Measurements from ENCODE around the gene CNTN4.
"Not testable (repeated sequence)": the region's sequence is repeated elsewhere in the genome, so short reads cannot be mapped to it uniquely, and the experiment has no call there.

The CNTN4 gene

GRCh38 chr3:2931265-2931664 is 832.6 kb downstream of the CNTN4 start:
- no peak for DNase-seq

DNA sequence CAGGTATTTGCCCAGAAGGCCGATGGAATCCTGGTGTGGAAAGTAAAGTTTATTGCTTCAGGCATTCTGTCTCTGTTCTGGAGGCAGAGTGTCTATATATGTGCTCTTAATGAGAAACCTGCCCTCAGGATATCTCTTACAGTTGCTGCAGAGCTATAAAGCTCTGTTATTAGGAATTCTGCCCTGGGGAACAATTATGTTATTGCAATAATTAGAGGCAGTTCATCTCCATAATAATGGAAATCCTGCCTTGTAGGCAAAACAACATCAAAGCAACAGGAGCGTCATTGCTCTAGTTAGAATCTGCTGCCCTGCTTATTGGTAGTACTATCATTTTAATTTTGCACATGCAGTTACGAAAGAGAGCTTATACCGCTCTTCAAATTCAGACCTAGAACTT is 835.9 kb downstream of the CNTN4 start:
- DNase-seq: no peak

GRCh38 chr3:2937055-2937454 is 838.4 kb downstream of the CNTN4 start:
- no peak for DNase-seq

DNA sequence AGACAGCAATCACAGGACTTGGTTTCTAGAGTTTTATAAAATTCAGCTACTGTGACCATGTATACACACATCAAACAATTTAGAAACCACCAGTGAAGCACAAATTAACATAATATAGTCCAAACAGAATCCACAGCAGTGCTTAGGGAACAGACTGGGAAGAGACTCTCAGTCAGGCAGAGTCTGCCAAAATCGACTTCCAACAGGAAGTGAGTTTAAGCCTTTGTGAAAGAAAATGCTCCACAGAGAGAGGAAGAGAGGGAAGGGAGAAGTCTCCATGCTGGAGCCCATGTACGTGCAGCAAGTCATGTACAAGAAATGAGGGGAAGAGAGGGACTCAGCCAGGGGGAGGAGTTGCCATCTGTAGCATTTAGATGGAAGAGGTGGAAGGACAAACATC is 838.9 kb downstream of the CNTN4 start:
- no peak for DNase-seq

- DNase-seq: no peak
These were observed 840.0 kb downstream of the CNTN4 start for GRCh38 chr3:2938711-2939110.

DNA sequence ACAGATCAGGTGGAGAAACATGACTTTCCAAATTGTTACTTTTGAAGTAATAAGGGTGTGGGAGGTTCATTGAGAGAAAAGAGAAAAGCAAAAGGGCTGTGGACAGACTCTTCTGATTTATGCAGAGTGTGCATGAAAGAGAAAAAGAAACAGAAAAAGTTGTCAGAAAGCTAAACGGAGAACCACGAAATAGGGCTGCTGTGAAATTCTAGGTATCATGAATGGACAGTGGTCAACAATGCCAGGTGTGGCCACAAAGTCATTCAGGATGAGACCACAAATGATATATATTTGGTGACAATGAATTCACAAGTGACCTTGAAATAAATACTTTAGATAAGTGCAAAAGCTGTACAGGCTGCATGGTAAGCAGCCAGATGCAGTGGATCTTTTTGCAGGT is 841.4 kb downstream of the CNTN4 start:
- DNase-seq: no peak

- DNase-seq: no peak
These were observed 846.0 kb downstream of the CNTN4 start for GRCh38 chr3:2944628-2945027.

DNA sequence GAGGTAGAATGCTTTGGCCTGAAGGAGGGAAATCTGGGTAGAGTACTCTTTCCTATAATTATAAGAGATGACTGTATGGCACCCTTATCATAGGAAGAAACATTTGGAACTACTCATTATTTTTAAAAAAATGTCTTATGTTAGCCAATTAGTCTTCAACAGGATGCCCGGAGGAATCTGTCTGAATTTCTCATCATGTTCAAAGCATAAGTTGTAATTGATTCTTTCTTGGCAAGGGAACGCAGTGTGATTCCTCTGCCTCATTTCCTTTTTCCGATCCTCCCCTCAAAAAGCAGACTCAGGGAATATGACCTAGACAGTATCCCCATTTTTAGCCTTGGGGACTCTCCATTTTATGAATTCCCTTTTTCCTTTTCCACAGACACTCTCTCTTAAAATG is 846.5 kb downstream of the CNTN4 start:
- no peak for DNase-seq

DNA sequence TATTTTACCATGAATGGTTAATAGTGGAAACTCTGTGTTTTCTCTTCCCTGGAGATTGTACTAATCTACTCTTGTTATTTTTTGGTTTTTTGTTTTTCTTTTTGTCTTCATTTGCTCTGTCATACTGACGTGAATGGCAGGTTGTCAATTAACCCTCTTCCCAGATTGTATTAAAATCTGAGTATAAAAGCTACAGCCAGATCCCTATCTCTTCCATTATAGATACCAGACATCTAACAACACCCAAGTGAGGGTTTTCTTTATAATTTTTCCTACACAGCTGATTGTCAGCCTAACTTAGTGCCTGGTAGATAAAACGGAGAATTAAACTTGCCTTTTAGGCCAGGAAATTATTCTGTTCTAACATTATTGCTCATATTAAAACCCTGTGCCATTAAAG is 848.9 kb downstream of the CNTN4 start:
- DNase-seq: no peak

- no peak for DNase-seq
These were observed 850.2 kb downstream of the CNTN4 start for GRCh38 chr3:2948882-2949281.

GRCh38 chr3:2950159-2950558 is 851.5 kb downstream of the CNTN4 start:
- no peak for DNase-seq

DNA sequence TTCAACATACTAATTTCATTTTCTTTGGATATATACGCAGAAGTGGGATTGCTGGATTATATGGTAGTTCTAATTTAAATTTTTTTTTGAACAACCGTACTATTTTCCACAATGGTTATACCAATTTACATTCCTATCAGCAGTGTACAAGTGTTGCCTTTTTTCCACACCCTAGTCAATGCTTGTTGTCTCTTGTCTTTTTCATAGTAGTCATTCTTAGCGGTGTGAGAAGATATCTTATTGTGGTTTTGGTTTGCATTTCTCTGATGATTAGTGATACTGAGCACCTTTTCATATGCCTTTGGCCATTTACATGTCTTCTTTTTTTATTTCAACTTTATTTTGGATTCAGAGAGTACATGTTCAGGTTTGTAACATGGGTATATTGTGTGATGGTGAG is 858.4 kb downstream of the CNTN4 start:
- no peak for DNase-seq

DNA sequence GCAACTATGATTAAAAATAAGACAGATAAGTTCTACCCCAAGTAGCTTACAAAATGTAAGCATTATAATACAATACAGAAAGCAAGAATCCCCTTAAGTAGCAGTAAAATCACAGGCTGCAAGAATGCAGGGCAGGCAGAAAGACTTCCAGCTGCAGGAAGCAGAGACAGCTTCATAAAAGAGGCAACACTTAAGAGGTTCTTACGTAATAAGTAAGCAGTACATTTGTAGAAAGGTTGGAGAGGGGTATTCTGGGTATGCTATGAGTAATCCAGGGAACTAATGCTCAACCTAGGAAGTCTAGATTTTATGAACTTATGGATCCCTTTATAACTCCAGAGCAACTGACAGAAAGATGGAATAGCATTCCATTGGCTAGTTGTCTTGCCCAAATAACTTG is 859.9 kb downstream of the CNTN4 start:
- no peak for DNase-seq

GRCh38 chr3:2961576-2961975 is 862.9 kb downstream of the CNTN4 start:
- no peak for DNase-seq

GRCh38 chr3:2967871-2968270 is 869.2 kb downstream of the CNTN4 start:
- no peak for DNase-seq

- DNase-seq: no peak
These were observed 869.8 kb downstream of the CNTN4 start for GRCh38 chr3:2968475-2968874.

- DNase-seq: no peak
These were observed 877.5 kb downstream of the CNTN4 start for GRCh38 chr3:2976212-2976611.

DNA sequence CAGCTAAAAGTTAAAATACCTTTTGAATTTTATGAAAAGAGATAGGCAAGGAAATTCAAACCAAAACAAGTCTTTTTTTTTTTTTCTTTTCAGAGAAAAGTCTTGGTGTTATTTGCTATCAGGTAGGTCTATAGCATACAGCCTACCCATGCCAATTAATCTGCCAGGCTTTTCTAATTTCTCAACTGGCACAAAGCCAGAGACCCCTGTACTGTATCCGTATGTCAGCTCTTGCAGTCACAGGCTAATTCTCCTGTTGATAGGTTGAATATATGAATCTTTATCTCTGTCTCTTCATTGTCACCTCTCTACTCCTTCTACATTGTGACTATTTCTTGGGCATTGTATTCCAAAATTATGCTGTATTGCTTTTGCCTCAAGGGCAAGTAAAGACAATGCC is 878.1 kb downstream of the CNTN4 start:
- DNase-seq: no peak

GRCh38 chr3:2978977-2979732 is 880.5 kb downstream of the CNTN4 start:
- no peak for DNase-seq

DNA sequence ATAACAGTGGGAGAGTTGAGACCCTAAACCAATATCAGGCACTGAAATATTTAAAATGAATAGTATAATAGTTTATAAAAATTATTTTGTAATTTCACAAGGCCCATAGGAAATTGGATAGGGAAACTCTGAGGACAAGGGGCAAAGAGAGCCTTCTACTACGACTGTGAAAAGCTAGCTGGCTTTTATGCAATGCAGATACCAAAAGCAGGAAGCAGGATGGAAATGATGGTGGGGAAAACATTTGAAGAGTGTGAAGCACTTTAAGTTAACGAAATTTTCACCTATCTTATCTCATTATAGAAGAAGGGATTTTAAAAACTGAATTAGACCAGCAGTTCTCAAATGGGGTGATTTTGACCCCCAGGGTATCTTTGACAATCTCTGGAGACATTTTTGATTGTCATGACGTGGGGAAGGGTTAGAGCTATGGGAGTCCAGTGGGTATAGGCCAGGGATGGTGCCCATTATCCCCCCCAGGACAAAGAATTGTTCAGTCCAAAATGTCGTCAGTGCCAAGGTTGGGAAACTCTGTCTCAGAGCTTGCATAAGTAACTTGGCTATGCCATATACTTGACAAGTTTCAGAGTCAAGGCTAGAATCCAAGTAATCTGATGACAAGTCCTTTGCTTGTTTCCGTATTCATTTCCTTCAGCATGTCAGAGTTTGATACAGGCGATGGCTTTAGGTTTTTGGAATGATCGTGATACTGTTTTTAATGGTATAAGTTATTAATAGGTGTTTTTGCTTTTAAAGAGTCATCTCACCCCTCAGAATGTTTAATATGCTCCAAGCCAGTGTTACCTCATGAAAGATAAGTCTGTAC is 885.6 kb downstream of the CNTN4 start:
- DNase-seq: no peak

- no peak for DNase-seq
These were observed 886.2 kb downstream of the CNTN4 start for GRCh38 chr3:2984831-2985220.

- no peak for DNase-seq
These were observed 886.8 kb downstream of the CNTN4 start for GRCh38 chr3:2985479-2985878.

- DNase-seq: no peak
These were observed 893.9 kb downstream of the CNTN4 start for GRCh38 chr3:2992534-2992933.

GRCh38 chr3:2993130-2993529 is 894.5 kb downstream of the CNTN4 start:
- not testable (repeated sequence) for DNase-seq
